ENCODE data around the gene STBD1.
"Not testable (repeated sequence)": the region's sequence is repeated elsewhere in the genome, so short reads cannot be mapped to it uniquely, and the experiment has no call there.

Gene STBD1

DNA sequence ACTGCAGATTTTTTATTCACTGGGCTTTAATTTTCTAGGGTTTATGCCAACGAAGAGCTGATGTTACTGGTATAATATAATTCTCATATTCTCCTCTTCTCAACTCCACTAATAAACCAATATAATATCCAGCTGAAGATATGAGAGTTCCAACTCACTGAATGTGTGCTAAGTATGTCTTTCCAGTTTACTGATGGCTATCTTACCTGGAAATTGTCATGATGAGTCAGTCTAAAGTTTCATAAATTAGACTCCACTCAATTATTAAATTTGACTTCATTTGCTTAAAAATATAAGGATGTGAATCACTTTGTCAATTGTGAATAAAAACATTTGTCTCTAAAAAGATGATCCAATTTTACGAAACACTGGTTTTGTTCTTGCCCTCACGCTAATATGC is 28.4 kb downstream of the STBD1 start:
- DNase-seq = no peak

GRCh38 chr4:76339364-76339763 is 32.8 kb downstream of the STBD1 start:
- no peak for DNase-seq

DNA sequence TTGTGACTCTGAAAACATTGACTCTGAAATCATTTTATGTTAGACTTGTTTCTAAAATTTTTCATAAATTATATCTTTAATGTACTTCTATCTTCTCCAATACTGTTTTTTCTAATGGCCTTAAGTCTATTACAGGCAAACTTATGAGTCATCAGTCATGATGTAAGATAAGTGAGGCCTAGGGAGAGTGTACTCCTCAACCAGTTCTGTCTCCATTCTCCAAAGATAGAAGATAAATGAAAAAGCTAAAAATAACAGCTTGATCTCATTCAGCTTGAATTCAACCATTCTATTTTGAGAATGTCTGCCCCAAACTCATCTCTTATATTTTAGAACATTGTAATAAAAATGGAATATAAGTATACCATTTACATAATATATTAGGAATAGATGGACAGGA is 34.5 kb downstream of the STBD1 start:
- peak; percentile 1 for DNase-seq

DNA sequence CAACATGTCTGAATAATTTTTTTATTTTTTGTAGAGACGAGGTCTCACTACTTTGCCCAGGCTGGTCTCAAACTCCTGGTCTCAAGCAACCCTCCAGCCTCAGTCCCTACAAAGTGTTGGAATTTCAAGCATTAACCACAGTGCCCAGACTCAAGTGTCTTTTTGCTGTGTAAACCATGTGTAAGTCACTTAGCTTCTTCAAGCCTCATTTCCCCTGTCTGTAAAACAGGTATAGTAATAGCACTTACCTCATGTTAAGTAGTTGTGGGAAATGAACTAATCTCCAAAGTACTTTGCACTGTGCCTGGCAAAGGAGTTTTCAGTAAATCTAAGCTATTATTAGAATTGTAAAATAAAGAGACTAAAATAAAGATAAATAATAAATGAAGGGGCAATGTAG is 35.7 kb downstream of the STBD1 start:
- no peak for DNase-seq

DNA sequence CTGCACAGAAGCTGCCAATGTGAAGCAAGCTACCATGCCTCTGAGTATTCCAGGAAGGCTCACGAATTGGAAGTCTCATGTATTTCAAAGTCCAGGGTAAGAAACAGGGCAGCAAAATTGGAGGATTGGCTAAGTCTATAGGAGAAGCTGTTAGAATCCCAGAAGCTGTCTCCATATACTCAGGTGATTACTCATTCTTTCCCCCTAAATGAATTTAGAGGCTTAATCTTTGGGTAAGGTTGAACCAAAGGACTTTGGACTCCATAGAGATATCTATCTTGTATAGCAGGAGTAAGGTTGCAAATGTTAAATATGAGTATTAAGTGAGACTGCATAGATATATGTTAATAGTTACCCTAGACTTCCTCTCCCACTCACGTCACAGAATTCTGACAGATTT is 36.3 kb downstream of the STBD1 start:
- DNase-seq = no peak

GRCh38 chr4:76354517-76355473 is 48.3 kb downstream of the STBD1 start:
- no peak for DNase-seq

GRCh38 chr4:76357981-76358380 is 51.4 kb downstream of the STBD1 start:
- no peak for DNase-seq

- DNase-seq = not testable (repeated sequence)
Observed at GRCh38 chr4:76359881-76360466, 53.4 kb downstream of the STBD1 start.

Measured in amniotic stem cell (primary cell).